Endothelial cell of umbilical vein (primary cell): ENCODE data around the gene CYBC1. TPM values are rescaled to one million over a fixed set of nuclear protein-coding genes. Genes with fewer than 3 reads are reported as not detected.

Experiments used
- BruUV-seq: library from RNA; stranded (reverse); fragments of 400-500 nt; replicated peaks from 2 replicates; lab custom pipeline; 2021; lab: Mats Ljungman, UMichigan
- CTCF ChIA-PET: fragments of 300-600, 350-600 bp; sonication (Branson Sonifier 250); formaldehyde crosslinking; loops from one replicate; lab custom pipeline; 2021; ENCODE audit warnings: antibody characterized with exemption, inconsistent platforms; lab: Charles Lee
- POLR2A ChIA-PET: fragments of 300-600, 350-600 bp; sonication (Branson Sonifier 250); formaldehyde crosslinking; loops from one replicate; lab custom pipeline; 2021; ENCODE audit warnings: antibody characterized with exemption, inconsistent platforms; lab: Charles Lee
- DNase-seq: peaks from one replicate; pipeline ENCODE4 v3.0.0-alpha.2; 2011; ENCODE audit warnings: low read depth, low spot score
- FAIRE-seq: peaks from 2 replicates; lab custom pipeline; 2011; peaks lifted over from hg19 to GRCh38; lab: Jason Lieb, UNC
- H2AFZ ChIP-seq: 2 replicates; pipeline ENCODE4 v1.6.0; 2012; ENCODE audit warnings: low read depth, low read length, control low read depth, inconsistent platforms
- H3K27ac ChIP-seq: 2 replicates; pipeline ENCODE4 v1.5.1; 2011; ENCODE audit warnings: low read depth, mild to moderate bottlenecking, control low read depth, low read length, moderate library complexity; ENCODE audit not compliant: insufficient read depth
- H3K27me3 ChIP-seq, 2 experiments: 2 replicates each; pipeline versions ENCODE4 v1.6.0 to v1.6.1; 2011; ENCODE audit warnings: low read length in 2 of 2, mixed read lengths in 1 of 2; ENCODE audit not compliant: control insufficient read depth in 2 of 2, insufficient read depth in 2 of 2
- H3K36me3 ChIP-seq, 2 experiments: 2 replicates in 1 of 2; 3 replicates in 1 of 2; pipeline ENCODE4 v1.5.1; 2011; ENCODE audit warnings: low read length in 2 of 2, mild to moderate bottlenecking in 1 of 2, moderate library complexity in 1 of 2; ENCODE audit not compliant: control insufficient read depth in 2 of 2, insufficient read depth in 2 of 2; ENCODE audit errors: extremely low read depth in 1 of 2
- H3K4me1 ChIP-seq: 3 replicates; pipeline ENCODE4 v1.5.1; 2011; ENCODE audit warnings: mild to moderate bottlenecking, low read length; ENCODE audit not compliant: control insufficient read depth, insufficient read depth; ENCODE audit errors: extremely low read depth
- H3K4me2 ChIP-seq: 2 replicates; pipeline ENCODE4 v1.6.1; 2011; ENCODE audit warnings: low read length, control low read depth, mixed read lengths; ENCODE audit not compliant: insufficient read depth
- H3K4me3 ChIP-seq, 3 experiments: fragments of 200-600 bp in 1 of 3; sonication (generic), shearing (Covaris generic) in 1 of 3; replicated peaks in 1 of 3; 2 replicates each; pipeline ENCODE4 v1.5.1; 2011 to 2016; ENCODE audit warnings: control low read depth in 3 of 3, low read length in 3 of 3, mild to moderate bottlenecking in 2 of 3, inconsistent platforms in 1 of 3, low read depth in 1 of 3, moderate library complexity in 1 of 3; ENCODE audit not compliant: insufficient read depth in 1 of 3
- H3K79me2 ChIP-seq: 2 replicates; pipeline ENCODE4 v1.6.0; 2012; ENCODE audit warnings: low read length, inconsistent platforms; ENCODE audit not compliant: control insufficient read depth, insufficient read depth
- H3K9ac ChIP-seq: replicated peaks from 2 replicates; pipeline ENCODE3; 2011; ENCODE audit warnings: low read length, control low read depth; ENCODE audit not compliant: insufficient read depth; ENCODE audit errors: extremely low read depth
- H3K9me1 ChIP-seq: replicated peaks from 3 replicates; pipeline ENCODE4 v1.6.0; 2011; ENCODE audit warnings: mild to moderate bottlenecking, low read length; ENCODE audit not compliant: control insufficient read depth, insufficient read depth; ENCODE audit errors: extremely low read depth
- H3K9me3 ChIP-seq: replicated peaks from 2 replicates; pipeline ENCODE4 v1.5.1; 2012; ENCODE audit warnings: low read length, inconsistent platforms; ENCODE audit not compliant: control insufficient read depth, insufficient read depth
- H4K20me1 ChIP-seq: replicated peaks from 2 replicates; pipeline ENCODE3; 2011; ENCODE audit warnings: mild to moderate bottlenecking, low read length; ENCODE audit not compliant: control insufficient read depth, insufficient read depth; ENCODE audit errors: extremely low read depth
- CTCF ChIP-seq, 2 donors: IDR thresholded peaks; 1 replicate in 1 of 2; 2 replicates in 1 of 2; pipeline ENCODE4 v1.5.1; 2011; ENCODE audit warnings: low read length in 2 of 2, mild to moderate bottlenecking in 2 of 2, moderate library complexity in 2 of 2, control low read depth in 1 of 2, inconsistent platforms in 1 of 2, low read depth in 1 of 2; ENCODE audit not compliant: insufficient read depth in 1 of 2; ENCODE audit errors: extremely low read depth in 1 of 2
- EZH2 ChIP-seq: IDR thresholded peaks from 2 replicates; pipeline ENCODE4 v1.6.1; 2012; ENCODE audit warnings: borderline replicate concordance, low read depth, mild to moderate bottlenecking, moderate library complexity, low read length, inconsistent platforms; ENCODE audit not compliant: severe bottlenecking
- FOS ChIP-seq: IDR thresholded peaks from 2 replicates; pipeline ENCODE4 v1.6.1; 2011; ENCODE audit warnings: mild to moderate bottlenecking, low read length, moderate library complexity, borderline replicate concordance; ENCODE audit not compliant: insufficient read depth
- GATA2 ChIP-seq: IDR thresholded peaks from 2 replicates; pipeline ENCODE4 v1.7.0; 2011; ENCODE audit warnings: low read depth, mild to moderate bottlenecking, moderate library complexity, mixed read lengths, low read length; ENCODE audit not compliant: insufficient read length, insufficient read depth
- JUN ChIP-seq: IDR thresholded peaks from 2 replicates; pipeline ENCODE4 v1.6.1; 2011; ENCODE audit warnings: borderline replicate concordance, low read depth; ENCODE audit not compliant: insufficient read length, insufficient read depth
- MAX ChIP-seq: IDR thresholded peaks from 2 replicates; pipeline ENCODE4 v1.6.1; 2011; ENCODE audit not compliant: insufficient read depth, insufficient read length
- MYC ChIP-seq: IDR thresholded peaks from one replicate; pipeline ENCODE4 v1.6.1; 2011; ENCODE audit warnings: mild to moderate bottlenecking, low read depth, low read length
- POLR2A ChIP-seq: IDR thresholded peaks from 2 replicates; pipeline ENCODE4 v1.6.1; 2012; ENCODE audit warnings: low read depth, mild to moderate bottlenecking, control low read depth, low read length
- POLR2AphosphoS5 ChIP-seq: IDR thresholded peaks from 2 replicates; pipeline ENCODE4 v1.6.1; 2012; ENCODE audit warnings: low read depth, mild to moderate bottlenecking, control low read depth, low read length, moderate library complexity; ENCODE audit not compliant: insufficient read depth
- dilution Hi-C: fragments of 300-500 bp; cut with MboI; formaldehyde crosslinking; loops from one replicate; pipeline ENCODE4 v1.15.0; 2019; ENCODE audit warnings: low sequenced_read_pairs; ENCODE audit not compliant: extremely low pct_ligation_motif_present
- intact Hi-C: fragments of 100-400 bp; cut with micrococcal nuclease; formaldehyde crosslinking; loops from one replicate; pipeline ENCODE4 v1.10.0; 2022
- polyA plus RNA-seq, 4 experiments: library from polyadenylated mRNA; depleted of rRNA in 3 of 4; stranded (reverse) in 3 of 4; unstranded in 1 of 4; fragments of >200 nt; gene quantifications; 2 replicates each; pipeline versions ENCODE4 v1.2.1 to v1.2.3, GENCODE V29; 2011 to 2012; ENCODE audit warnings: missing spikeins in 1 of 4
- total RNA-seq: library from RNA; stranded (reverse); gene quantifications from 2 replicates; pipeline ENCODE4 v1.2.3, GENCODE V29; 2021

The CYBC1 gene
- total and polyA plus RNA-seq, 2 donors (not counting 3 experiments of a cell fraction or from before 2014, with no cell fraction given) = 71.8 to 81.5 TPM

- FAIRE-seq (peak; percentile 75), DNase-seq (no peak)
- H3K9ac ChIP-seq = no peak overlapping the region
- intact Hi-C loops (no loop called here), dilution Hi-C loops (no loop called here)
- H3K27ac ChIP-seq = no peak overlapping the region
- no peaks in the 10 kb centered on the region for H4K20me1 ChIP-seq
- H3K9me1 ChIP-seq = no peaks in the 10 kb centered on the region
- H3K9me3 ChIP-seq = no peaks in the 10 kb centered on the region
- H3K4me1 ChIP-seq = peaks cover 5% of the 10 kb centered on the region
- peaks cover 8 to 32% of the 10 kb centered on the region in 2 experiments for H3K36me3 ChIP-seq
- no peak overlapping the region for H3K4me2 ChIP-seq
- H3K79me2 ChIP-seq = no peaks in the 10 kb centered on the region
- no peaks in the 10 kb centered on the region for H3K27me3 ChIP-seq
- no peak overlapping the region for H3K4me3 ChIP-seq
- TF ChIP-seq POLR2AphosphoS5 (no peak), MYC (no peak), FOS (no peak), EZH2 (no peak), MAX (no peak), JUN (no peak), GATA2 (no peak), POLR2A (no peak), CTCF (IDR thresholded peaks at IDR 0.05; ENCODE audit: extremely low read depth in 1 of 2, insufficient read depth in 1 of 2, low read depth in 1 of 2, low read length in 2 of 2) (no peak)
- POLR2A ChIA-PET = no interaction called here
- CTCF ChIA-PET = no interaction called here
- BruUV-seq = no TSS peak
- no peak overlapping the region for H2AFZ ChIP-seq
Observed at GRCh38 chr17:82475458-82475857, 24.9 kb upstream of the CYBC1 start.
